A673 (cell line): Measurements from ENCODE around the gene NAGLU. TPM values are rescaled to one million over a fixed set of nuclear protein-coding genes. Genes with fewer than 3 reads are reported as not detected.

ENCODE experiments used
- BruUV-seq: library from RNA; stranded (reverse); fragments of 400-500 nt; replicated peaks from 2 replicates; lab custom pipeline; 2021; lab: Mats Ljungman, UMichigan
- CTCF ChIA-PET: fragments of 300-600 bp; sonication (Branson Sonifier 250); formaldehyde crosslinking; loops from one replicate; lab custom pipeline; 2022; ENCODE audit warnings: antibody characterized with exemption; lab: Charles Lee
- POLR2A ChIA-PET: fragments of 300-600 bp; sonication (Branson Sonifier 250); formaldehyde crosslinking; loops from one replicate; lab custom pipeline; 2022; ENCODE audit warnings: antibody characterized with exemption; ENCODE audit not compliant: low non-redundant PET; lab: Charles Lee
- DNase-seq: peaks from one replicate; pipeline ENCODE4 v3.0.0-alpha.2; 2015; ENCODE audit warnings: low spot score
- H3K27ac ChIP-seq: fragments of 200-600 bp; sonication (generic); 2 replicates; pipeline ENCODE4 v1.5.1; 2016; ENCODE audit warnings: mixed run types, low read depth, mild to moderate bottlenecking, mixed read lengths, antibody characterized with exemption, low read length; ENCODE audit not compliant: poor library complexity, severe bottlenecking
- H3K27me3 ChIP-seq: fragments of 200-600 bp; sonication (generic); replicated peaks from 2 replicates; pipeline ENCODE4 v1.6.1; 2017; ENCODE audit warnings: mixed run types, low read depth, mild to moderate bottlenecking, mixed read lengths, antibody characterized with exemption, low read length; ENCODE audit not compliant: insufficient read depth, poor library complexity
- H3K36me3 ChIP-seq: fragments of 200-600 bp; sonication (generic); 2 replicates; pipeline ENCODE4 v1.6.1; 2016; ENCODE audit warnings: mixed run types, mild to moderate bottlenecking, mixed read lengths, antibody characterized with exemption, low read length; ENCODE audit not compliant: insufficient read depth, poor library complexity, severe bottlenecking
- H3K4me1 ChIP-seq: fragments of 200-600 bp; sonication (generic); 2 replicates; pipeline ENCODE4 v1.6.1; 2017; ENCODE audit warnings: mixed run types, mild to moderate bottlenecking, mixed read lengths, antibody characterized with exemption, low read length; ENCODE audit not compliant: insufficient read depth, poor library complexity, severe bottlenecking
- H3K4me3 ChIP-seq: fragments of 200-600 bp; sonication (generic); 2 replicates; pipeline ENCODE4 v1.5.1; 2016; ENCODE audit warnings: low read depth, mixed run types, mild to moderate bottlenecking, mixed read lengths, low read length; ENCODE audit not compliant: poor library complexity, severe bottlenecking
- H3K9me3 ChIP-seq: fragments of 200-600 bp; sonication (generic); 2 replicates; pipeline ENCODE4 v1.6.1; 2016; ENCODE audit warnings: mixed run types, low read depth, mild to moderate bottlenecking, mixed read lengths, antibody characterized with exemption, low read length; ENCODE audit not compliant: poor library complexity, severe bottlenecking
- CTCF ChIP-seq: fragments of 300-800, 200-600 bp; sonication (generic); conservative IDR thresholded peaks from 2 replicates; pipeline ENCODE4 v1.5.1; 2017; ENCODE audit warnings: low read depth, mild to moderate bottlenecking, antibody characterized with exemption, low read length, moderate library complexity, mixed read lengths
- EZH2 ChIP-seq: fragments of 200-600 bp; sonication (generic); IDR thresholded peaks from 2 replicates; pipeline ENCODE4 v1.6.1; 2017; ENCODE audit warnings: borderline replicate concordance, low read depth, mild to moderate bottlenecking, mixed read lengths, antibody characterized with exemption, low read length; ENCODE audit not compliant: poor library complexity, severe bottlenecking
- intact Hi-C: fragments of 100-400 bp; cut with micrococcal nuclease; formaldehyde crosslinking; loops from one replicate; pipeline ENCODE4 v1.10.0; 2022; ENCODE audit not compliant: unreplicated experiment
- microRNA-seq: library from miRNA; unstranded; fragments of <30 nt; microRNA quantifications from one replicate; pipeline ENCODE4 v1.2.0, GENCODE V29; 2021
- total RNA-seq: library from RNA; stranded (reverse); gene quantifications from 2 replicates; pipeline ENCODE4 v1.2.3, GENCODE V29; 2021

NAGLU gene
- total RNA-seq, 1 experiment from 2014 or later: 9.6 TPM

- ChIA-PET POLR2A (no interaction called here), CTCF (no interaction called here)
- no peak overlapping the region for H3K27ac ChIP-seq
- H3K27me3 ChIP-seq: no peaks in the 10 kb centered on the region
- intact Hi-C loops: no loop called here
- no peaks in the 10 kb centered on the region for H3K4me1 ChIP-seq
- no TSS peak for BruUV-seq
- no peak for TF ChIP-seq CTCF
- TF ChIP-seq EZH2: no peak
- DNase-seq: no peak
- no peak overlapping the region for H3K4me3 ChIP-seq
- no peaks in the 10 kb centered on the region for H3K36me3 ChIP-seq
- H3K9me3 ChIP-seq: no peaks in the 10 kb centered on the region
These were observed 55.4 kb downstream of the NAGLU start for GRCh38 chr17:42591411-42591810.

Small RNA genes lying within 50 kb of the gene (microRNA-seq; reads per million reads assigned to microRNA genes)
- 10.2 reads per million, percentile 31 among the genes with 10 or more reads in this experiment for gene MIR5010
- not detected for gene MIR548AT

Other genes starting within 250 kb of the NAGLU start
- 0.19 TPM in 1 of 2 replicates, not detected in the other for gene STAT5A, start 247.7 kb upstream of the NAGLU start, total RNA-seq
- 59.7 and 60.5 TPM in 2 replicates for gene STAT3, start 147.8 kb upstream of the NAGLU start, total RNA-seq
- gene CAVIN1, start 113.0 kb upstream of the NAGLU start, total RNA-seq: 16.6 and 19.9 TPM in 2 replicates
- 50.3 and 54.6 TPM in 2 replicates for gene ATP6V0A1, start 77.4 kb upstream of the NAGLU start, total RNA-seq
- 0.59 and 0.60 TPM in 2 replicates for gene HSD17B1, start 16.7 kb downstream of the NAGLU start, total RNA-seq
- gene COASY, start 25.9 kb downstream of the NAGLU start, total RNA-seq: 71.5 and 78.2 TPM in 2 replicates
- 32.8 and 33.7 TPM in 2 replicates for gene MLX, start 30.9 kb downstream of the NAGLU start, total RNA-seq
- gene PSMC3IP, start 41.5 kb downstream of the NAGLU start, total RNA-seq: 30.9 and 31.9 TPM in 2 replicates
- 23.2 and 30.0 TPM in 2 replicates for gene RETREG3, start 73.1 kb downstream of the NAGLU start, total RNA-seq
- gene TUBG1, start 73.4 kb downstream of the NAGLU start, total RNA-seq: 85.8 and 87.4 TPM in 2 replicates
- 14.6 and 19.2 TPM in 2 replicates for gene TUBG2, start 123.0 kb downstream of the NAGLU start, total RNA-seq
- gene PLEKHH3, start 140.8 kb downstream of the NAGLU start, total RNA-seq: 11.9 and 16.8 TPM in 2 replicates
- 0.52 and 0.55 TPM in 2 replicates for gene CCR10, start 145.6 kb downstream of the NAGLU start, total RNA-seq
- gene CNTNAP1, start 146.3 kb downstream of the NAGLU start, total RNA-seq: 5.6 and 6.7 TPM in 2 replicates
- gene EZH1, start 208.8 kb downstream of the NAGLU start, total RNA-seq: 16.4 and 19.5 TPM in 2 replicates
- 3.8 and 5.0 TPM in 2 replicates for gene RAMP2, start 225.0 kb downstream of the NAGLU start, total RNA-seq
- gene VPS25, start 237.2 kb downstream of the NAGLU start, total RNA-seq: 34.3 and 35.6 TPM in 2 replicates
- gene WNK4, start 244.4 kb downstream of the NAGLU start, total RNA-seq: 0.11 and 0.37 TPM in 2 replicates